Measurements from ENCODE around the gene NT5DC4. TPM values are rescaled to one million over a fixed set of nuclear protein-coding genes. Genes with fewer than 3 reads are reported as not detected.

The NT5DC4 gene
- polyA plus RNA-seq, 3 donors from 2014 or later = 0.24 TPM; not detected in 2

DNA sequence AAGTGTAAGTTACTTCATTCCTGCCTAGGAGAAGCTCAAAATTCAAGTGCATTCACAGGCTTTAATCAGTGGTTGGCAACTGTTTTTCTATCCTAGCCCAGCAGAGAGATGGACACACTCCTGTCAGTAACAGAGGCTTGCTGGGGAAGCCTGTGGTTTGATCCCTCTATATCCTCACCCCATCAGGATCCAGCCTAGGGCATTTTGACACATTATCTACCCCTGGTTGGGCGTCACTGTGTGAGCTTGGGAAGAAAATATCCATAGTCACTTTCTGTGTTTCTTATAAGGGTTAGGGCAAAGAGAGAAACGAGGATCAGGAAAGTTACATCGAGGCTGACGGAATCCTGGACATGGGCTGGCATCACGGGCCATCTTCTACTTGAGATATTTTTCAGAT lies 10.0 kb downstream of the NT5DC4 start:
- H3K36me3 Mint-ChIP-seq = no peaks in the 10 kb centered on the region
- H3K4me3 Mint-ChIP-seq = no peak overlapping the region
- DNase-seq = no peak
- no peak overlapping the region for H3K27ac Mint-ChIP-seq
- peaks cover 0 to 2% (median 0%) of the 10 kb centered on the region in 3 donors for H3K27me3 Mint-ChIP-seq (ENCODE audit: low read depth in 3 of 3)
- peaks cover 5 to 7% of the 10 kb centered on the region in 2 donors for H3K4me1 Mint-ChIP-seq
- H3K9me3 Mint-ChIP-seq = no peaks in the 10 kb centered on the region

DNA sequence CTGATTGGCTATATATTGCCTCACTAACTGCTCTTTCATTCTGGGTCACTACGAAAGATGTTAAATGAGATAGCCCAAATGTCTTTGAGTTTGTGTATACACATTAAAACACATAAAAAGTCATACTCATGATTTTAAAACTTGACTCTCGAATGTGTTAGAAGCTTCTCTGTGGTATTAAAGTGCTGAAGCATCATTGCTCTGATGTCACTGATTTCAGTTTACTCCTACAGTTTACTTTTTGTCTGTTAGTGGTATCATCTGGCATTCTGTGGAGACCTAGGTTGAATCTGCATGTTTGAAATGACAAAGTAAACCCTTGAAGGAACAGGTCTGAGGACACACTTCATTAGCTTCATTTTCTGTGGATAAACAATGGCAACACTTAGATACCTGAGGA lies 10.7 kb downstream of the NT5DC4 start:
- Mint-ChIP-seq H3K36me3 (no peaks in the 10 kb centered on the region), H3K4me3 (no peak overlapping the region), H3K27ac (no peak overlapping the region), H3K9me3 (no peaks in the 10 kb centered on the region), H3K27me3 (ENCODE audit: low read depth in 3 of 3) (peaks cover 0 to 2% (median 0%) of the 10 kb centered on the region in 3 donors), H3K4me1 (peaks cover 4 to 5% of the 10 kb centered on the region in 2 donors)
- DNase-seq = no peak

DNA sequence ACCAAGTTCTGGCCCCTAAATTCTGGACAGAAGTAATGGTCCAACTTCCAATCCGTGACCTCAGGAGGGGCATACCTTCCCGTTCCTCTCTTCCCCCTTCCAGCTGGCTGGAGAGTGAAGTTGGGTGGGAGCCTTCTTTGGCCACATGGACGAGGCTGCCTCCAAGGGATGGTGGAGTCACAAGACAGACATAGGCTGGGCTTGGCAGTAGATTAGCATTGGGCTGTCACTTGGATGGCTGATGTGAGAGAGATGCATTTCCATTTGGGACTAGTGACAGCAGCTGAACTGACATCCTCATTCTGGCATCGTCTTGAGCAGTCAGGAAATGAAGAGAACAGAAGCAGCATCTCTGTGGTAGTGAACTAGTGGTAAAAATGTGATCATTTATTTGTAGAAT lies 12.6 kb downstream of the NT5DC4 start:
- Mint-ChIP-seq H3K4me1 (no peaks in the 10 kb centered on the region), H3K9me3 (no peaks in the 10 kb centered on the region), H3K27ac (no peak overlapping the region), H3K27me3 (ENCODE audit: low read depth in 3 of 3) (no peaks in the 10 kb centered on the region), H3K4me3 (no peak overlapping the region), H3K36me3 (no peaks in the 10 kb centered on the region)
- DNase-seq = no peak

DNA sequence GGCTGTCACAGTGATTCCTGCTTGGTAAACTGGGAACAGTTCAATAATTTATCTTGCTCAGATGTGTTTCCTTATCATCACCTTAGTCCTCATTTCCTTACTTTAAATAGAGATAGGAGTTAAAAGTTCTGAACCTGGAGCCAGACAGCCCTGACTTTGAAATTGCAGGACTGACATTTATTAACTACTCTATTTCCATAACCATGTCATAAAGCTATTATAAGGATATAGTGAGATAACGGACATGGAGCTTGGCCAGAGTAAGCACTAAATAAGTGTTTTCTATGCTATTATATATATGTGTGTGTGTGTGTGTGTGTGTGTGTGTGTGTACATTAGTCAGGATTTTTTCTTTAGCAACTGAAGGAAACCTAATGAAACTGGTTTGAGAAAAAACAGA lies 13.1 kb downstream of the NT5DC4 start:
- Mint-ChIP-seq H3K9me3 (no peaks in the 10 kb centered on the region), H3K4me1 (no peaks in the 10 kb centered on the region), H3K4me3 (no peak overlapping the region), H3K27ac (no peak overlapping the region), H3K36me3 (no peaks in the 10 kb centered on the region), H3K27me3 (ENCODE audit: low read depth in 3 of 3) (no peaks in the 10 kb centered on the region)
- DNase-seq = no peak

DNA sequence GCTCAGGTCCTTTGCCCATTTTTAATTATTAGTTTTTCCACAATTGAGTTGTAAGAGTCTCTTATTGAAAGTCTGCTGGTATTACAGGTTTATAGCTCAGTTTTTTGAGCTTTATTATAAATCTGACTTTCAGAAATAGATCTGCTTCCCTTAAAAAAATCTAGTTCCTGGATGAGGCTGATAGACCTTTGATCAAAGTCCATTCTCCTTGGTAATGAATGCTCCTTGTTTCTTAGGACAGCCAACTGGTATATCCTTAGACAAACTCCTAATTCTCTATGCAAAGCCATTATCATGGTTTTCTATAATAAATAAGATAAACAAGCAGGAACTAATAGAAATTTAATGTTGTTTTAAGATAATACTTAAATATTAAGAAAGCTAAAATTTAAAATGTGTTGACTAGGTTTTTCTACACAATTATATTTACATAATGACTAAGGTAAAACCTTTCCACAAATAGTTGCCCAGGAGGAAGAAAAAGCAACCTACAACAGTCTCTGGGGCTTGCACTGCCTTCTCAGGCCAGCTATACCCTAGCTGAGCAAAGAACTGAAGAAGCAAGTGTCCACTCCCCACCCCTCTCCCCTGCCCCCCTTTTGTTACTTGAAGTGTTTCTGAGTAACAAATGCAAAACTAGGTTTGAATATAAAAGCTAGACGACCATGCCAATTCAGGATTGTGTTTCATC lies 16.9 kb downstream of the NT5DC4 start:
- Mint-ChIP-seq H3K27me3 (ENCODE audit: low read depth in 3 of 3) (no peaks in the 10 kb centered on the region), H3K4me3 (no peak overlapping the region), H3K9me3 (no peaks in the 10 kb centered on the region), H3K4me1 (no peaks in the 10 kb centered on the region), H3K36me3 (no peaks in the 10 kb centered on the region), H3K27ac (no peak overlapping the region)
- no peak for DNase-seq

DNA sequence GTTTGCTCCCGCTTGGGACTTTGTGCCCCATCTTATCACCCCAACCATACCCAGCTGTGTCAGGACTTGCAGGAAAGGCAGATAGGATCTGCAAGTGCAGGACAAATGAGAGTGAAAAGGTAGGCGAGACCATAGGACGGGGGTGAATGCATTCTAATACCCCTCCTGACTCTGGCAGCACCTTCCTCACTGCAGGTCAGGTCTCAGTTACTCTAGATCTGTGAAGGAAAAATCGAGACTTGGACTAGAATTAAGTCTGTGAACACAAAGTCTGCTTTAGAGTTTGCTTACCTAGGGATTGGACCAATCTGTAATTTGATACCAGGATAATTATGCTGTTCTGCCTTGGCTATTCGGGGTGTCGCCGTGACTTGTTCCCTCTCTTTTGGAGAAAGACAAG lies 19.7 kb downstream of the NT5DC4 start:
- no peaks in the 10 kb centered on the region for H3K4me1 Mint-ChIP-seq
- H3K27me3 Mint-ChIP-seq (ENCODE audit: low read depth in 3 of 3) = no peaks in the 10 kb centered on the region
- no peaks in the 10 kb centered on the region for H3K9me3 Mint-ChIP-seq
- H3K36me3 Mint-ChIP-seq = no peaks in the 10 kb centered on the region
- DNase-seq = no peak
- no peak overlapping the region for H3K27ac Mint-ChIP-seq
- H3K4me3 Mint-ChIP-seq = no peak overlapping the region

DNA sequence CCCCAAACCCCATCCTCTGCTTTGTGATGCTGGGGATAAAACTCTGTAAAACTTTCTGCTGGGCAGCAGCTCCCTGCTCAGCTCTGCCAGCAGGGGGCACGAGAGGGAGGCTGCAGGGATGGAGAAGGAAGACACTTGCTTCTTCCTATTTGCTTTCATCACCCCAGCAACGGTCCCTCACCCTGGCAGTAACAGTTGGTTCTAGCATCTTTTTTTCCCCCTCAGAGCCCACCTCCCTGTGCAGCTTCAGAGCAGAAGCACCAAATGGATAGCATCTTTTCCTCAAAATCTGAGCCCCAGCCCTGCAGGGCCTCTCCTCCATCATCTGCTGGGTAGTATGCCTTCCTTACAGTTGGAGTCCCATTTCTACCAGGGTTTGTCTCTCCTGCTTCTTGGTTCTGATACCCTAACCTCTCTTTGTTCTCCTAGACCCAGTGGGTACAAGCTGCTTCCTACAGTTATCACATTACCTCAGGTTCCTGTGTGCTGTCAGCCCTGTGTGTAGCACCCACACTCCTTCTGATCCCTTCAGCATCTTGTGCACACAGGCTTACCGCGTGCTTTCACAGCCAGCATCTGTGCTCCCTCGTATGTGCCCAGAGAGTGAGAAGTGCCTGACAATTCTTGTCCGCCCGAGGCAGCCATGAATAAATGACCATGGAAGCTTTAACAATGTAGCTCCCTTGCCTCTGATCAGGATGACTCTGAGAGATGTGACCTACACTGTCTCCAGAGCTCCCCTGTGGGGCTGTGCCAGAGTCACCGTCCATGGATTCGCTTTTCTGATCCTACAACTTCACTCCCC lies 29.1 kb downstream of the NT5DC4 start:
- Mint-ChIP-seq H3K4me1 (peaks cover 12 to 25% of the 10 kb centered on the region in 2 donors), H3K27ac (peak overlapping the region; percentile 73 to 89 (median 82)), H3K27me3 (ENCODE audit: low read depth in 3 of 3) (peaks cover 0 to 1% (median 0%) of the 10 kb centered on the region in 3 donors), H3K36me3 (no peaks in the 10 kb centered on the region), H3K9me3 (no peaks in the 10 kb centered on the region), H3K4me3 (peak overlapping the region; percentile 1 to 69 (median 27))
- peak; percentile 74 to 81 (median 79) for DNase-seq

DNA sequence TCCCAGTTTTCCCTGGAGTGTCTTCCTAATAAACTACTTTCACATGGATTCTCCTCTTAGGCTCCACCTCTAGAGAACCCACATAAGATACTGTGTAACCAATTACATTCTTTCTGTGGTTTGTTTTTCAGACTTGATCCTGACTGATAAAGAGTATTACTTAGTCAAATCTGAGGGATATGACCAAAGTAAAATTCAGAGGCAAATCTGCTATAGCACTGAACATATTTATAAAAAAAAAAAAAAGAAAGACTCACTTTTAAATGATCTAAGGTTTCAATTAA lies 29.7 kb downstream of the NT5DC4 start:
- peaks cover 0 to 1% (median 0%) of the 10 kb centered on the region in 3 donors for H3K27me3 Mint-ChIP-seq (ENCODE audit: low read depth in 3 of 3)
- peaks cover 15 to 30% of the 10 kb centered on the region in 2 donors for H3K4me1 Mint-ChIP-seq
- no peaks in the 10 kb centered on the region for H3K9me3 Mint-ChIP-seq
- H3K36me3 Mint-ChIP-seq = no peaks in the 10 kb centered on the region
- no peak for DNase-seq
- H3K4me3 Mint-ChIP-seq = peak overlapping the region in 1 of 5 donors; percentile 54
- H3K27ac Mint-ChIP-seq = peak overlapping the region in 5 of 6 donors; percentile 73 to 89 (median 84)

DNA sequence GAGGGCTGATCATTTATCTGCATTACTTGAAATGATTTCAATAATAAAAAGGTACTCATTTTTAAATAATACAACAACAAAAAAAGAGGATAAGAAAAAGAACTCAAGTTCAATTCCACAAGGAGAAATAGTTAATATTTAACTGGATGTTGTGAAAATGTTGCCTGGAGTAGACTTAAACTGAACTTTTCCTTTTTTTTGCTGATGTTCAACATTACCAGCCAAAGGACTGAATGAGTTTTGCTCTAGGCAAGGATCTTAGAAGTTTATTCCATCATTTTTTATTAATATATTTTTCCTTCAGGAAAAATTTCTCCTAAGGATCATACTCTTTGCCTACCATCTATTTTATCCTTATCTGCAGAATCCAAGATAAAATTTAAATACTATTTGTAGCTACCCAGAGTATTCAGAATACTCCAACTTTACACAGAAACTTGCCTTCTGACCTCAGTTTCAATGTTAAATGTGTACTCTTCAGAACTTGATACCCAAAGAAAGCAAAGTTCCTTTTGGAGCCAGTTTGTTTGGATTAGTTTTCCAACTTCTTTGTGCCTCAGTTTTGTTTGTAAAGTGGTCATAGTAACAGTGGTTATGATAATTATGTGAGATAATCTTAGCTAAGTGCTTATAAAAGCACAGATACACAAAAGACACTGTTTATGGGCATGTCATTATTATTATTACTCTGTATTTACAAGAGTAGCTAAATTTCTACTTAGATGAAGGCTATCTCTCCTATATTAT lies 30.8 kb downstream of the NT5DC4 start:
- H3K4me3 Mint-ChIP-seq = no peak overlapping the region

DNA sequence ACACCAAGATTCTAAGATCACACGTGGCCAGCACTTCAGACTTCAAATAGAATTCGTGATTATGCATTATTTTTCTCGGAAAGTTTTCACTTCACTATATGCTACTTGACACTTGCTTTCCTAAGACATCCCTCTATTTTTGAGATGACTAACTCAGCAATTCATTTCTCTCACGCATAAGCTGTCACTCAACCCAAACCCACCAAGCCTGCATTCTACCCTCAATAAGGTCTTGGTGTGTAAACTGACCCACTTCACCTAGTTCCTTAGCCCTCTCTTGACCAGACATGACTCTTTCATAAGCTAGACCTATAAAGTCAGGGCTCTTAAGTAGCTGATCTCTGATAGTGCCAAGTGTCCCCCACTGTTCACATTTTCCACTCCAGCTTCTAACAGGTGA lies 31.8 kb downstream of the NT5DC4 start:
- peaks cover 16 to 37% of the 10 kb centered on the region in 2 donors for H3K4me1 Mint-ChIP-seq
- peaks cover 0 to 1% (median 0%) of the 10 kb centered on the region in 3 donors for H3K27me3 Mint-ChIP-seq (ENCODE audit: low read depth in 3 of 3)
- H3K9me3 Mint-ChIP-seq = no peaks in the 10 kb centered on the region
- H3K27ac Mint-ChIP-seq = peak overlapping the region in 2 of 6 donors; percentile 3 to 72
- DNase-seq = no peak
- no peaks in the 10 kb centered on the region for H3K36me3 Mint-ChIP-seq
- H3K4me3 Mint-ChIP-seq = no peak overlapping the region

More for the DNA sequence above, 30.8 kb downstream of the NT5DC4 start:
- Mint-ChIP-seq H3K4me1 (peaks cover 16 to 37% of the 10 kb centered on the region in 2 donors), H3K27me3 (ENCODE audit: low read depth in 3 of 3) (peaks cover 0 to 1% (median 0%) of the 10 kb centered on the region in 3 donors), H3K9me3 (no peaks in the 10 kb centered on the region), H3K36me3 (no peaks in the 10 kb centered on the region), H3K27ac (no peak overlapping the region)
- no peak for DNase-seq

DNA sequence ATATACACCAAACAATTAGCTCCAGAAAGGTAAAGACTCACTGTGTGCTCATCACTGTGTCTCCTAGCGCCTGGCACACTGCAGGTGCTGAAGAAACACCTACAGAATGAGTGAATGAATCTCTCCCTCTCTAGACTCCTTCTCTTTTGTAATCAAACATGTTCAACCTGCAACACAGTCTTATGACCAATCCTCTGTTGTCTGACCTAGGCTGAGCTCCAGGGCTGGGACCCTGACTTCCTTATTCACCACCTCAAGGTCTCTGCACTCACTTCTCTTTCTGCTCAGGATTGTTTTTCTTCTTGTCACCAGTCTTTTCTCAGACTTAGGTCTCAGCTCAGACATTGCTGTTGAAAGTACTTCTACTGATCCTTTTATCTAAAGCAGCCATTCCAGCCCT lies 33.7 kb downstream of the NT5DC4 start:
- Mint-ChIP-seq H3K36me3 (no peaks in the 10 kb centered on the region), H3K4me1 (peaks cover 16 to 36% of the 10 kb centered on the region in 2 donors), H3K27ac (peak overlapping the region in 3 of 6 donors; percentile 1 to 61 (median 2)), H3K27me3 (ENCODE audit: low read depth in 3 of 3) (peaks cover 0 to 1% (median 0%) of the 10 kb centered on the region in 3 donors), H3K9me3 (no peaks in the 10 kb centered on the region), H3K4me3 (no peak overlapping the region)
- DNase-seq = no peak

DNA sequence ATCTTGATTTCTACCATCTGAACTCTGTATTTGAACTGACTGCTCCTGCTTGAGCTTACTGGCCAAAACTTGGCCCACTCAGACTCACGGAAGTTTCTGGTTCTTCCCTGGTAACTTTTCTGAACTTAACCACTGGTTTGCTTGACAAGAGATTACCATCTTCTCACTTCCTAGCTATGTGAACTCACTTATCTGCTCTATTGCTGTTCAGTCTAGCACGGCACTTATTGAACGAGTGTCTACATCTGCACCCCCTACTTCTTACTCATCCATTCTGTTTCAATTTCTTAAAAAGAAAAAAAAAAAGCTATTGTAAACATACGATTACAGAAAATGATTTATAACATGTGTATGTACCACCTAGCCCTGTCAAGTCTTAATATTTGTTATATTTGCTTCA lies 34.6 kb downstream of the NT5DC4 start:
- no peaks in the 10 kb centered on the region for H3K36me3 Mint-ChIP-seq
- peak overlapping the region in 4 of 6 donors; percentile 70 to 88 (median 82) for H3K27ac Mint-ChIP-seq

DNA sequence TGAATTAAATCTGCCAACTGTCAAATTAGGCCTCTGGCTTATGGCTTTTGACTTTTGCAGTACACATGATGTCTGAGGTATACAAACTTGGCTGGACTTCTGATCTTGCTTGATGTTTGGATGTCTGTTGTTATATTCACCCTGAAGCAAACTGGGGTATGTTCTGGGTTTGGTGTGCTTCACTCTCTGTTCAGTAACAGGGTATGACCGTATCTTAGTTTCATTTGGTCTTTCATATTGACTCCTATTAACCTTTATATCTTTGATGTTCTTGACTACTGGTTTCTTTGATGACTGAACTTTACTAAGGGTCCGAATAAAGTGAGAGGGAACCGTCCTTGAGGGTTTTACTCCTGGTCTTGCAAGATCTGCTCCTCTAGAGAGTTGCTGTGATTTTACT lies 35.4 kb downstream of the NT5DC4 start:
- no peaks in the 10 kb centered on the region for H3K36me3 Mint-ChIP-seq
- H3K9me3 Mint-ChIP-seq = no peaks in the 10 kb centered on the region
- peaks cover 7 to 24% of the 10 kb centered on the region in 2 donors for H3K4me1 Mint-ChIP-seq
- peak overlapping the region in 3 of 6 donors; percentile 2 to 42 (median 18) for H3K27ac Mint-ChIP-seq
- peaks cover 0 to 1% (median 0%) of the 10 kb centered on the region in 3 donors for H3K27me3 Mint-ChIP-seq (ENCODE audit: low read depth in 3 of 3)
- H3K4me3 Mint-ChIP-seq = no peak overlapping the region
- no peak for DNase-seq

More for the DNA sequence above, 34.6 kb downstream of the NT5DC4 start:
- no peaks in the 10 kb centered on the region for H3K9me3 Mint-ChIP-seq
- H3K4me3 Mint-ChIP-seq = peak overlapping the region in 1 of 5 donors; percentile 2
- no peaks in the 10 kb centered on the region for H3K27me3 Mint-ChIP-seq (ENCODE audit: low read depth in 3 of 3)
- peaks cover 7 to 27% of the 10 kb centered on the region in 2 donors for H3K4me1 Mint-ChIP-seq
- DNase-seq = peak in 1 of 3 donors; percentile 31

DNA sequence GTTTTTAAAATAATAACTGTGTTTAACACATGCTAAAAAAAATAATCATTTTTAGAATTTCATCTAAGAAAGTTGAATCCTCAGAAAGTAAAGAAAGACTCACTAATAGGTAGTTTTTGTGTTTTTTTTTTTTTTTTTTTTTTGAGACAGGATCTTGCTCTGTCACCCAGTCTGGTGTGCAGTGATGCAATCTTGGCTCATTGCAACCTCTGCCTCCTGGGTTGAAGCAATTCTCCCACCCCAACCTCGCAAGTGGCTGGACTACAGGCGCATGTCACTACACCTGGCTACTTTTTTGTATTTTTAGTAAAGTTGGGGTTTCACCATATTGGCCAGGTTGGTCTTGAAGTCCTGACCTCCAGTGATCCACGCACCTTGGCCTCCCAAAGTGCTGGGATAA lies 36.4 kb downstream of the NT5DC4 start:
- DNase-seq = no peak
- H3K4me3 Mint-ChIP-seq = no peak overlapping the region
- peaks cover 7 to 22% of the 10 kb centered on the region in 2 donors for H3K4me1 Mint-ChIP-seq
- no peaks in the 10 kb centered on the region for H3K9me3 Mint-ChIP-seq
- peaks cover 0 to 1% (median 0%) of the 10 kb centered on the region in 3 donors for H3K27me3 Mint-ChIP-seq (ENCODE audit: low read depth in 3 of 3)
- H3K27ac Mint-ChIP-seq = no peak overlapping the region
- H3K36me3 Mint-ChIP-seq = no peaks in the 10 kb centered on the region
